Measurements from ENCODE around the gene PRKCD.

Gene PRKCD

DNA sequence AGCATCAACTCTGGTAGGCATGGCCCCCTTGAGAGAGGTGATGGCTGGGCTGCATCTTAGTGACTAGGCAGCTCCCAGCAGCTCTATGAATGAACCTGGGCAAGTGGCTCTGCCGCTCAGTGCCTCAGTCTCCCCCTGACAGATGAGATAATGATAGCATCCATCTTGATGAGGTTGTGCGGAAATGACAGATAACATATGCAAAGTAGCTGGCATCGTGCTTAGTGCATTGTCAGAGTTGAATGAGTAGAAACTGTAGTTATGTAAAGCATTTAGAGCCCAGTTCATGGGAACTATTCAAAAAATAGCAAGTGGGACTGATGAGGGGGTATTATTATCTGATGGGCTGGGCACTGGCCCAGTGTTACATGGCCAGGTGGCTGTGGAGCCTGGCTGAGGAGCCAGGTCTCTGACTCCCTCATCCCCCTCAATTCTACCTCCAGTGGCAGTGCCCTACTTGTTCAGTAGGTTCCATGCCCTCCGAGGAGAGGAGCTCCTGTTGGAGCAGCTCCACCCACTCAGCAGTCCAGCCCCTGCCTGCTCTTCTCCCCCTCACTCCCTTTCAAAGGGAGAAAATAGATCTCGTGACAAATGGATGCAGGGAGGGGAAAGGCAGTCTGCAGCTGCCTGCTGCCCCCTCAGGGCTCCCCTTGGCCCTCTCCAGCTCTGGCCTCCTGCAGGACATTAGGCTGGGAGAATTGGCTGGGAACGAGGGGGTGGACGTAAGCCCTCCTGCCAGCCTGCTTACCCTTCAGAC, 6.6 kb downstream of the PRKCD start:
- H3K4me1 Mint-ChIP-seq, result peaks cover 76 to 97% of the 10 kb centered on the region in 2 donors
- no peaks in the 10 kb centered on the region for H3K9me3 Mint-ChIP-seq
- H3K27ac Mint-ChIP-seq, result peak overlapping the region; percentile 43
- DNase-seq, result no peak
- ATAC-seq (replicated peaks), result peak; percentile 11 to 22
- H3K4me3 Mint-ChIP-seq, result peak overlapping the region; percentile 17 to 30
- no peaks in the 10 kb centered on the region for H3K27me3 Mint-ChIP-seq
- peaks cover 22 to 41% of the 10 kb centered on the region in 2 donors for H3K36me3 Mint-ChIP-seq

DNA sequence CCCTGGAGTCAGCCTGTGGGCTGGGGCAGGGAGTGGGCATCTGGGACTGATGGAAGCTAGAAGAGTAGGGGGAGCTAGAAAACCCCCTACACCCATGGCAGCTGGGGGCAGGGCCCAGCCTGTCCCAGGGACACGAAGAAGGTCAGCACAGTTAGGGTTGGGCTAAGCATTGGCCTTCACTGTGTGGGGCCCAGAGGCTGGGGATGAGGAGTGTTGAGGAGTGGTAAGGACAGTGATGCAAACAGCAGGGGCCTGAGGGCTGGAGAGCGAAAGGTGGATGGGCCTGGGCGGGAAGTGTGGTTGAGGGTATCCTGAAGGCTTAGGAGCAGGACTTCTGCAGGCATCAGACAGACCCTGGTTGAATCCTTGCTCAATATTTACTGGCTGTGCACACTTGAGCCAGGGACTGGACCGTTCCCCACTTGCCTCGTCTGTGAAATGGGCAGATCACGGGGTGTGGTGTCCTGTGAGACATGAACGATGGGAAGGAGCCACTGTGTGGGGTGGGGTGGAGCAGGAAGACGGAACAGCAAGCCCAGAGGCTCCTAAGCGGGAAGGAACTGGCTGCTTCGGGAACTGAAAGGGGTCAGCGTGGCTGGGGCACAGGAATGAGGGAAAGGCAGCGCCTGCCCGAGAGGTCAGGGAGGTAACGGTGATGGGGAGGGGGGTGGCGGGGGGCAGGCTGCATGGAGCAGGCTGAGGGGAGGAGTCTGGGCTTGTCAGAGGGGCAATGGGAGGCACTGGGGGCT, 7.3 kb downstream of the PRKCD start:
- no peaks in the 10 kb centered on the region for H3K27me3 Mint-ChIP-seq
- no peak for ATAC-seq (replicated peaks)
- DNase-seq, result no peak
- peaks cover 76 to 96% of the 10 kb centered on the region in 2 donors for H3K4me1 Mint-ChIP-seq
- peaks cover 20 to 41% of the 10 kb centered on the region in 2 donors for H3K36me3 Mint-ChIP-seq
- no peaks in the 10 kb centered on the region for H3K9me3 Mint-ChIP-seq
- peak overlapping the region; percentile 68 for H3K27ac Mint-ChIP-seq
- peak overlapping the region; percentile 46 to 57 for H3K4me3 Mint-ChIP-seq

DNA sequence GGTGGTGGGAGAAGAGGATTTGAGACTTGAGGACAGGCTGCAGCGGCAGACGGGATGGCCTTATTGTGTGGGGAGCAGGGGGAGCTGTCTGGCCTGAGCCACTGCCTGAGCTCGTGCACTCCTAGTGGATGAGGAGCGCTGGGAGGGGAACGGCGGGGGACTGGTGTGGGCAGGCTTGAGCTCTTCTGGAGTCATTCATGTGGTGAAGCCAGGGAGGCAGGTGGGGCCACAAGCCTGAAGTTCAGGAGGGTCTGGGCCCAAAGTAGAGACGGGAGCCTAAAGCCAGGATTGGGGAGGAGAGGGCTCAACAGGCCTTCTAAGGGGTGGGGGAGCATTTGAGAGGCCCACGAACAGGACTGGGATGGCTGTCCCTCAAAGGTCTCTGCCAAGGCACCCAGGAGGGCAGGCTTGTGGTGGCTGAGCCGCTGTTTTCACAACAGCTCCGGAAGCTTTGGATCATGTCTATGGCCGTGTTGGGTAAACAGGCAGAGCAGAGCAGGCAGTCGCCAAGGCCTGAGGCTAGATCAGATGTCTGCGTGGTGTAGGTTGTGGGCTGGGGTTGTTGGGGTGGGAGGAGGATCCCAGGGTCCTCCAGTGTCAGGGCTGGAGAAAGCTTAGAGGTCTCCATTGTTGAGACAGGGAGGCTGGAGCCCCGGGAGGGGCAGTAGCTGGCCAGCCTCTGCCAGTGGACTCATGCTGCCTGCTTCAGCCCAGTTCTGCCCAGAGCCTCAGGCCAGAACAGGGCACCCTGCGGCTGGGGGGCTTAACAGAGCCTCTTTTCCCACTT, 8.2 kb downstream of the PRKCD start:
- H3K4me1 Mint-ChIP-seq, result peaks cover 77 to 99% of the 10 kb centered on the region in 2 donors
- DNase-seq (no peak), ATAC-seq (replicated peaks) (no peak)
- H3K36me3 Mint-ChIP-seq, result peaks cover 25 to 47% of the 10 kb centered on the region in 2 donors
- H3K27ac Mint-ChIP-seq, result peak overlapping the region; percentile 7
- H3K9me3 Mint-ChIP-seq, result no peaks in the 10 kb centered on the region
- no peaks in the 10 kb centered on the region for H3K27me3 Mint-ChIP-seq
- peak overlapping the region; percentile 46 to 57 for H3K4me3 Mint-ChIP-seq

DNA sequence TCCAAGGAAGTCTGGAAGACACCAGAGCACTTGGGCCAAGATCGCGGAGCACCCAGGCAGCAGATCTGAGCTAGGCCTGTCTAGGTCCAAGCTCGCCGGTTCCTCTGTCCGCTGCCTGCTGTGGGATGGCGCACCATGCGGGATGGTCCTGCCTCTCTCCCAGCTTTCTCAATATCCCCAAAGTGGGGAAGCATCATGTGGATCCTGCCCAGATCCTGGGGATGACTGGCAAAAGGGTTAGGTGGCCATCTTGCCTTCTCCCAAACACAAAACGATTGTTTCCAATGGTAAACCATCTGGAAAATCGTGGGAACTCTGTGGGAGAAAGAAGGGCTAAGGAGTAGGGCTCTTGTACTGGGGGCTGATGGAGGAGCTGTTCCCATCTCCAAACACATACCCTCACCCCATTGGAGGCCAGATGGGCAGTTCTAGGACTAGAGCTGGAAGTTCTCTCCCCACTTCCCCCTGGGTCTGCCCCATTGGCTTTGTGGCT, 8.9 kb downstream of the PRKCD start:
- peak overlapping the region in 1 of 2 donors; percentile 68 for H3K4me3 Mint-ChIP-seq
- H3K9me3 Mint-ChIP-seq, result no peaks in the 10 kb centered on the region
- H3K4me1 Mint-ChIP-seq, result peaks cover 80 to 99% of the 10 kb centered on the region in 2 donors
- no peaks in the 10 kb centered on the region for H3K27me3 Mint-ChIP-seq
- DNase-seq (no peak), ATAC-seq (replicated peaks) (no peak)
- no peak overlapping the region for H3K27ac Mint-ChIP-seq
- H3K36me3 Mint-ChIP-seq, result peaks cover 29 to 50% of the 10 kb centered on the region in 2 donors

DNA sequence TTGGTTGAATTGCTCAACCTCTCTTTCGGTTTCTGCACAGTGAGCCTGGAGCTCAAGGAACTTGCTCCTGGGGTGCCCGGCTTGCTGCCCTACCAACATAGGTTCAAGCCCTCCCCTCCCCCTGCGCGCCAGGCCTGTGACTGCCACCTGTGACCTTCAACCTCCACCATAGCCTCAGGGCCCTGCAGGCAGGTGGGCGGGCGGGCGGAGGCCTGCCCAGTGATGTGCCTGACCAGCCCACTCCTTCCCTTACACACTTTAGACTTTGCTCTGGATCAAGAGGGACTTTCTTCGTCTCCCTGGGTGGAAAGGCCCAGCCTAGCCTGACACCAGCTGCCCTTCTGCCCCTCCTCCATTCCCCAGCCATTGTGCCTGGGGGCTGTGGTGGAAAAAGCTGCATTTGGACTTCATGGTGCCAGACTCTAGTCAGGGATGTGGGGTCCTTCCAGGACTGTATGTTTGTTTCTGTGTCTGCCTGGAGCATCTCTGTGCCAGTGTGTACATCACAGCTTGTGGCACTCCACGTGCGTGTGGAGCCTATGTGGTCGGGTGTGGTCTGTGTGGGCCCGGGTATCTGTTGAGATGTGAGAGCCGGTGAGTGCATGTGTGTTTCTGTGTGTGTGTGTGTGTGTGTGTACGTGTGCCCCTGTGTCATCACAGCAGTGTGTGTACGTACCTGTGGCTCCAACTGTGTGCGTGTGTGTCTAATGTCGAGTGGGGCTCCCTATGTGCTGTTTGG, 9.5 kb downstream of the PRKCD start:
- Mint-ChIP-seq H3K4me3 (peak overlapping the region; percentile 68 to 75), H3K4me1 (peaks cover 82 to 99% of the 10 kb centered on the region in 2 donors), H3K36me3 (peaks cover 32 to 51% of the 10 kb centered on the region in 2 donors), H3K9me3 (no peaks in the 10 kb centered on the region), H3K27ac (peak overlapping the region; percentile 80), H3K27me3 (no peaks in the 10 kb centered on the region)
- DNase-seq (peak; percentile 70), ATAC-seq (replicated peaks) (peak; percentile 76 to 78)

DNA sequence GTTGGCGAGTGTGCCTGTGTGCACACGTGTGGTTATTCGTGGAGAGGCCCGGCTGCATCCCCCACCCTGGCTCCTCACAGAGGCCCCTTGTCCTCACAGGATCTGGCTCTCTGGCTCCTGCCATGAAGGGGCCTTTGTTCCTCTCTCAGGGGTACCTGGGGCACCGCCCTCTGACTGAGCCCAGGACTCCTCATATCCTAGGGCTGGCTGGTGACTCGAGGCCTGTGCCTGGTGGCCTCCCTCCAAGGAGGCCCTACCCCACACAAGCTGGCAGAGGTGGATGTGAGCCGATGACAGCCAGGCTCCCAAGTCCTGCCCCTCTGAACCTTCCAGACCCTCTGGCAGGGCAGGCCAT, 10.0 kb downstream of the PRKCD start:
- H3K9me3 Mint-ChIP-seq, result no peaks in the 10 kb centered on the region
- no peaks in the 10 kb centered on the region for H3K27me3 Mint-ChIP-seq
- ATAC-seq (replicated peaks) (no peak), DNase-seq (no peak)
- peak overlapping the region; percentile 68 to 75 for H3K4me3 Mint-ChIP-seq
- H3K36me3 Mint-ChIP-seq, result peaks cover 36 to 57% of the 10 kb centered on the region in 2 donors
- H3K27ac Mint-ChIP-seq, result peak overlapping the region; percentile 84
- H3K4me1 Mint-ChIP-seq, result peaks cover 84 to 99% of the 10 kb centered on the region in 2 donors

DNA sequence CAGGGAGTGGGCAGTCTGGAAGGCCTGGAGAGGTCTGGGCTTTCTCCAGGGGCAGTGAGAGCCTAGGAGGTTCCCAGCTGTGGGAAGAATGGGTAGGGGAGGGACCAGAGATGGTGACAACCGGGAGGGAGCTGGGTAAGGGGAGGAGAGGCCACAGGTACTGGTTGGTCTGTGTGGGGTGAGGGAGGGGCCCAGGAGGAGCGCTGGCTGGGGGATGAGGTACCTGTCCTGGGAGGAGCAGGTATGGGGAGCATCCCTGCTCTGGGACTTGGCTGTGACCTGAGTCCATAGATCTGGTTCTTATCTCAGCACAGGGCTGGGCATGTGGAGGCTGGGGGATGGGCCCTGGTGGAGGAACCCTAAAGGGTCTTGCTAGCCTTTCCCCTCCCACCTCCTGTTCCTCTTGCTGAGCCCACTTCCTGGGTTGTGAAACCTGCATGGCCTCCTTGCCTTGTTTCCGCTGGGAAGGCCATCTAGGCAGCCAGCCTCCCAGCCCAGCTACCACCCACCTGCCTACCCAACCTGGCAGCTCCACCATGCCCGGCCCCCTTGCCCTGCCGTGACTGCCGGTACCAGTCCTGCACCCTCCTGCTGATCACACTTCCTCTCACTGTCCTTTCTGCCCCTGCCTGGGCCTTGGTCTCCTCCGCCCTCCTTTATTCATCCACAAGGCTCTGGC, 11.0 kb downstream of the PRKCD start:
- Mint-ChIP-seq H3K4me1 (peaks cover 81 to 98% of the 10 kb centered on the region in 2 donors), H3K4me3 (peak overlapping the region; percentile 23 to 75), H3K27me3 (no peaks in the 10 kb centered on the region)

DNA sequence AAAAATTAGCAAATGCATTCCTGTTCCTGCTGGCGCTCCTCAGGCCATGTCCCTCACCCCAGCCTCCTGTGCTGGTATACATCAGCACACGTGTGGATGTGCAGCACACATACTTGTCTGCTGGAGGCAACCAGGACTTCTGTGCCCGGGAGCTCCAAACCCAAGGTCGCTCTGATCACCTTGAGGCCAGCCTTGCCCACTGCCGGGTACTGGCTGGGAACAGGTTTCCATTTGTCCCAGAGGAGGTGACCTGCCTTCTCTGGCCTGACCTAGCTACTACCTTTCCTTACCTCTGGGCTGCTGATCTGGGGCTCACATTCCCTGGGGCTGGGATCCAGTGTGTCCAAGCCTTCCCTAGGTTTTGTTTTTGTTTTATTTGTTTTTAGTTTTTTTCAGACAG, 12.1 kb downstream of the PRKCD start:
- no peak for ATAC-seq (replicated peaks)
- H3K27me3 Mint-ChIP-seq, result no peaks in the 10 kb centered on the region

More for the DNA sequence above, 11.0 kb downstream of the PRKCD start:
- no peak for DNase-seq
- peaks cover 36 to 56% of the 10 kb centered on the region in 2 donors for H3K36me3 Mint-ChIP-seq
- peak overlapping the region; percentile 84 for H3K27ac Mint-ChIP-seq
- peak in 1 of 2 donors; percentile 40 for ATAC-seq (replicated peaks)
- no peaks in the 10 kb centered on the region for H3K9me3 Mint-ChIP-seq

DNA sequence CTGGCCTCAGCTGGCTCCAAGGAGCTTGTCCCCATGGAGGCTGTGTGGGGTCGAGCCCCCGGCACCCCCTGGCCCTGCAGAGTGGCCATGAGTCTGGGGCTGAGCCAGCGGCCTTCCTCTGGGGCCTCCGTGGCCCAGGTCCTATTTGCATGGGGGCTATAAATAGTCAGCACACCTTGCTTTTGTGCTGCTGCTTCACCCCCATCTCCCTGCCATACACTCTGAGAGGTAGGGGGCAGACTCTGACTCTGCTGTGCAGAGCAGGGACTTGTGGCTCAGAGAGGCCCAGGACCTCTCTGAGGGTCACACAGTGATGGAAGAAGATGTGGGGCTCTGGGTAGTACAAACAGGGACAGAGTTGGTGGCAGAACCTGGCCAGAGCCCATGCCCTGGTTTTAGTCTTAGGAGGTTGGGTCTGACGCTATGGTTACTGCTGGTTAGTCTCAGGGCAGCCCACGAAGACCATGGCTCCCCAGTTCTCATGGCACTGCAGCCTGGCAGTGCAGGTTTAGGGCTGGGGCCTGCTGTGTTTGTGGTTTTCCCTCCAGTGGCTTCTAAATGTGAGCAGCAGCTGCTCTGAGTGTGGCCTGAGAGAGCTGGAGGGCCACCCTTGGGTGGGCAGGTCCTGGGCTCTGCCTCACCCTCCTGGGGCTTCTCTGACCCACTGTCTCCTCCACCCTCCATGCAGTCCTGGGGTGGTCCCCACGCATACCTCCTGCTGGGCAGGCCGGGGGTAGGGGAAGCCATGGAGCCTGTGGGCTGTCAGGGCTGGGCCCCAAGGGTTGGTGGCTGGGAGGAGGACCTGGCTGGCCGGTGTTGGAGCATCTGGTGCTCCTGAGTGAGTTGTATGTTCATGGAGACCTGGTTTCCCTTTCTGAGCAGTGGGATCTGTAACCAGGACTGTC, 13.6 kb downstream of the PRKCD start:
- peak overlapping the region in 1 of 2 donors; percentile 55 for H3K4me3 Mint-ChIP-seq
- DNase-seq (no peak), ATAC-seq (replicated peaks) (no peak)
- no peak overlapping the region for H3K27ac Mint-ChIP-seq
- H3K27me3 Mint-ChIP-seq, result no peaks in the 10 kb centered on the region
- no peaks in the 10 kb centered on the region for H3K9me3 Mint-ChIP-seq
- H3K4me1 Mint-ChIP-seq, result peaks cover 78 to 98% of the 10 kb centered on the region in 2 donors
- H3K36me3 Mint-ChIP-seq, result peaks cover 43 to 63% of the 10 kb centered on the region in 2 donors

More for the DNA sequence above, 12.1 kb downstream of the PRKCD start:
- Mint-ChIP-seq H3K4me1 (peaks cover 79 to 98% of the 10 kb centered on the region in 2 donors), H3K27ac (peak overlapping the region; percentile 48), H3K4me3 (no peak overlapping the region), H3K9me3 (no peaks in the 10 kb centered on the region), H3K36me3 (peaks cover 38 to 59% of the 10 kb centered on the region in 2 donors)
- DNase-seq, result no peak

DNA sequence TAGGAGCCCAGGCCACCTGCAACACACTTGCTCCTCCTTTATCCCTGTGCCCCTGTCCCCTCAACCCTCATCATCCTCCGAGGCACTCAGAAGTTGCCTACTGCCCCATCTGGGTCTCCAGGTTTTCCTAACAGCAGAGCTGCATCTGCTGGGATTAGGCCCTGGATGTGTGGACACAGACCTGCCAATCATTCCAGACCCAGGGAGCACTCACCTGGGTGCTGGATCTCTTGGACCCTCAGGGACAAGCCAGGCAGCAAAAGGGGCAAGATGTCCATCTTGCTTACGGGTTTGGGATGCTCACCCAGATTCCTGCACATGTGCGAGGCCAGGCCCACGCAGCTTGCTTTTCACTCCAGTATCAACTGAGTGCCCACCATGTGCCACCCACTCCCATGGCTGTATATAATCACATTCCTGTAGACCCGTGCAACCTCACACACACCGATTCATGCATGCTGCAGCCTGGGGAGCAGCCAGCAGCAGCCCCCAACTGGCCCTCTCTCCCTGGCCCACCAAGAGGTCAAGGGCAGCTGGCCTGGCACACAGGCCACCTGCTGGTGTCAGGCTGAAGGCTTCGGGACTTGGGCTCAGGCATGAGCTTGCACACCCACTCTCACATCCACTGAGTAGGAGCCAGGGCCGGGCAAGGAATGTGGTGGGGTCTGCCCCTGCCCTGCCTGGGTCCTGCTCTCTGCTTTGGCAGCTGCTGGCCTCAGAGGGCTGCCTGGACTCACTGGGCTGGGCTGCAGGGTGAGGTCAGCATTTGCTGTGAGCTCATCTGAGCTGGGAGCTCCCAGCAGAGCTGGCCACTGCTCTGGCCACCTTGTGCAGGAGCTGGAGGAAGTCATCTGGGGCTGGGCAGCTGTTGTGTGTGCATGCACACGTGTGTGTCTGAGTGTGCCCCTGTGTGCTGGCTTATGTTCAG, 14.9 kb downstream of the PRKCD start:
- peaks cover 54 to 69% of the 10 kb centered on the region in 2 donors for H3K36me3 Mint-ChIP-seq
- DNase-seq (no peak), ATAC-seq (replicated peaks) (no peak)
- no peaks in the 10 kb centered on the region for H3K9me3 Mint-ChIP-seq
- H3K27ac Mint-ChIP-seq, result peak overlapping the region; percentile 37
- no peaks in the 10 kb centered on the region for H3K27me3 Mint-ChIP-seq
- peaks cover 77 to 98% of the 10 kb centered on the region in 2 donors for H3K4me1 Mint-ChIP-seq
- H3K4me3 Mint-ChIP-seq, result no peak overlapping the region

DNA sequence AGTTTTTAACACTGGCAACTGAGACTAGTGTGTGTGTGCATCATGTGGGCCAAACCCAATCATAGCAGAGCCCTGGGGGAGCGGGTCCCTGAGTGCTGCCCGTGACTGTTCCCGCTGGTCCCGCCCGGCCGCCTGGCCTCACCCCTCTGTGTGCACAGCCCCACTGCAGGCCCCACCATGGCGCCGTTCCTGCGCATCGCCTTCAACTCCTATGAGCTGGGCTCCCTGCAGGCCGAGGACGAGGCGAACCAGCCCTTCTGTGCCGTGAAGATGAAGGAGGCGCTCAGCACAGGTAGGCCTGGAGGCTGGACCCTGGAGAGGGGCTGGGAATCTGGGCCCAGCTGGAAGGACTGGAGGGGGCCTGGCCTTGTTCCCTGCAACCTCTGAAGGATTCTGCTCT, 17.2 kb downstream of the PRKCD start:
- H3K4me1 Mint-ChIP-seq, result peaks cover 64 to 96% of the 10 kb centered on the region in 2 donors
- no peaks in the 10 kb centered on the region for H3K27me3 Mint-ChIP-seq
- H3K36me3 Mint-ChIP-seq, result peaks cover 75 to 78% of the 10 kb centered on the region in 2 donors
- no peak overlapping the region for H3K4me3 Mint-ChIP-seq
- DNase-seq, result no peak
- no peak overlapping the region for H3K27ac Mint-ChIP-seq
- ATAC-seq (replicated peaks), result no peak
- no peaks in the 10 kb centered on the region for H3K9me3 Mint-ChIP-seq
